ENCODE measurements around the gene LGR5.

Gene LGR5

DNA sequence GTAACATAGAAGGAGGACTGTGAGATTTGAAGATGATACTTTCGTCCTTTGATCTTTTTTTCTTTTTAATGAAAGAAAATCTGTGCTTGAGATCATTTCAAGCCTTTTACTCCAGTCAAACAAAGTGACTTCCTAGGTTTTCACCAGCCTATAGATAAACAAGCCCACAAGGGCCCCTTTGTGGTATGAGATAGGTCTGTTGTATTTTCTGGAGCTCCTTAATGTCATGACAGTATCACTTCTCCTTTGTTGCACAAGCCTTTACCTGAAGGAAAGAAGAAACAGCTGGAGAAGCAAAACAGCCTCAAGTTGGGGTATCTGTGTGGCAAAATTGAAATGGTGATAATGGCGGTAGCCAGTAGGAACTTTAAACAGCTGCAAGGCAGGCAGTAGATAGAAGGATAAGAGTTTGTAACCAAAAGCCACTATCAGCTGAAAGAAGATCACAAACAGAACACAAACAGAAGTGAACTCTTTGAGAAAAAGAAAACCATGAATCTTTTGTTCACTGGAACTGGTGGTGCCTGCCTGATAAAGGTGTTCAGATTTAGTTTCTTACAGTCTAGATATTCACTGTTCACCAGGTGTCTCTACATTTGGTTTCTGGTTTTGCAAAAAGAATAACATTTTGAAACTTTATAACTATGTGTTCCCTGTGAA, 96.8 kb downstream of the LGR5 start:
- TF ChIP-seq, protein P1, sequence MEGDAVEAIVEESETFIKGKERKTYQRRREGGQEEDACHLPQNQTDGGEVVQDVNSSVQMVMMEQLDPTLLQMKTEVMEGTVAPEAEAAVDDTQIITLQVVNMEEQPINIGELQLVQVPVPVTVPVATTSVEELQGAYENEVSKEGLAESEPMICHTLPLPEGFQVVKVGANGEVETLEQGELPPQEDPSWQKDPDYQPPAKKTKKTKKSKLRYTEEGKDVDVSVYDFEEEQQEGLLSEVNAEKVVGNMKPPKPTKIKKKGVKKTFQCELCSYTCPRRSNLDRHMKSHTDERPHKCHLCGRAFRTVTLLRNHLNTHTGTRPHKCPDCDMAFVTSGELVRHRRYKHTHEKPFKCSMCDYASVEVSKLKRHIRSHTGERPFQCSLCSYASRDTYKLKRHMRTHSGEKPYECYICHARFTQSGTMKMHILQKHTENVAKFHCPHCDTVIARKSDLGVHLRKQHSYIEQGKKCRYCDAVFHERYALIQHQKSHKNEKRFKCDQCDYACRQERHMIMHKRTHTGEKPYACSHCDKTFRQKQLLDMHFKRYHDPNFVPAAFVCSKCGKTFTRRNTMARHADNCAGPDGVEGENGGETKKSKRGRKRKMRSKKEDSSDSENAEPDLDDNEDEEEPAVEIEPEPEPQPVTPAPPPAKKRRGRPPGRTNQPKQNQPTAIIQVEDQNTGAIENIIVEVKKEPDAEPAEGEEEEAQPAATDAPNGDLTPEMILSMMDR (conservative IDR thresholded peaks at IDR 0.05): no peak
- TF ChIP-seq ZFX (IDR thresholded peaks at IDR 0.05): no peak

DNA sequence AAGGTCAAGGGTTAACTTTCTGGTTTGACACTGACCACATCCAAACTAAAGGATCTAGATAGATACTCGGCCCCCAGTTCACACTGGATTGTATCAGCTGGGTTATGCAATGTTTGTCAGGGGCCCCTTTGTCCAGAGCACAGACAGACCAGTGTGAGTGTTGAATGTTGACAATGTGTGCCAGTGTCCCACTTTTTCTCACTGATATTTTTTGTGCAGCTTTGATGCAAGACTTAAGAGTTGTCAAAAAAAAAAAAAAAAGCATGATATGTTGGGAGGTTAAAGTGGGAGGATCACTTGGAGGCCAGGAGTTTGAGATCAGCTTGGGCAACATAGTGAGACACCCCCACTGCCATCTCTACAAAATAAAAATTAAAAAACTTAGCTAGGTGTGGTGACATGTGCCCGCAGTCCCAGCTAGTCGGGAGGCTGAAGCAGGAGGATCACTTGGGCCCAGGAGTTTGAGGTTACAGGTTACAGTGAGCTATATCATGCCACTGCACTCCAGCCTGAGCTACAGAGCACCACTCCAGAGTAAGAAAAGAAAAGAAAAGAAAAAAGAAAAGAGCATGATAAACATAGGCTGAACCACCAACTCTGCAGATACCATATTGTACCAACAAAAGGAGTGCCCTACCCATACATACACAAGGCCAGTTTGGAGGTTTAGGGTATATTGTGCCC, 97.5 kb downstream of the LGR5 start:
- no peak overlapping the region for H3K27ac ChIP-seq
- TF ChIP-seq, protein P1 (conservative IDR thresholded peaks at IDR 0.05): no peak
- TF ChIP-seq ZFX (IDR thresholded peaks at IDR 0.05): no peak

More for the DNA sequence above, 96.8 kb downstream of the LGR5 start:
- no peak overlapping the region for H3K27ac ChIP-seq

DNA sequence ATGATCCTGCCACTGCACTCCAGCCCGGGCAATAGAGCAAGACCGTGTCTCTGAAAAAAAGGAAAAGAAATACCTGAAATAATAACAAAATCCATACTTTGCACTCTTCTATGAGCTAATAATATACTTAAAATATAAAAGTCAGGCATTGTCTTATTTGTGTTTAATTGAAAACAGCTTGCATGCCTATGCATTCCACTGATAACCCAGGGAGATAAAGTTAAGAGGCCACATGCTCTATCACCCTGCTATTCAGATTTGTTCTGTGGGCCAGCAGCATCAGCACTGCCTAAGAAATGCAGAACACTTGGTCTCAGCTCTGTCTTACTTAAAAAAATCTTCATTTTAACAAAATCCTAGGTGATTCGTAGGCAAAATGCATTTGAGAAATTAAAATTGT, 99.2 kb downstream of the LGR5 start:
- H3K27ac ChIP-seq: no peak overlapping the region
- no peak for TF ChIP-seq ZFX (IDR thresholded peaks at IDR 0.05)
- TF ChIP-seq, protein P1 (conservative IDR thresholded peaks at IDR 0.05): no peak

DNA sequence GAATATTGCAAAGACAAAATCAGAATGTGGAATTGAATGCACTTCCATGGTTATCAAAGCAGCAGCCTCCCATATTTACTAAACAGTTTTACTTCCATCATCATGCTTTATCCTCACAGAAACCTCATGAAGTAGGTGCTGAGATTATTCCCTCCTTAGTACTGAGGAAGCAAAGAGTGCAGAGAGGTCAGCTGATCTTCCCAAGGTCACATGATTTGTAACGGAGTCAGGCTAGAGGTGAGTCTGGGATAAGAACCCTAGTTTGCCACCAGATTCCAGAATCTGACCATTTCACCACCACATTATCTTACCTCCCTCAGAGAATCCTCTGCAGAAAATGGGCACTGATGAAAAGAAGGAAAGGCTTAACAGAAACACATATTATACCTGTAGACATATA, 102.0 kb downstream of the LGR5 start:
- TF ChIP-seq, protein P1 (conservative IDR thresholded peaks at IDR 0.05): no peak
- TF ChIP-seq ZFX (IDR thresholded peaks at IDR 0.05): no peak
- H3K27ac ChIP-seq: no peak overlapping the region

DNA sequence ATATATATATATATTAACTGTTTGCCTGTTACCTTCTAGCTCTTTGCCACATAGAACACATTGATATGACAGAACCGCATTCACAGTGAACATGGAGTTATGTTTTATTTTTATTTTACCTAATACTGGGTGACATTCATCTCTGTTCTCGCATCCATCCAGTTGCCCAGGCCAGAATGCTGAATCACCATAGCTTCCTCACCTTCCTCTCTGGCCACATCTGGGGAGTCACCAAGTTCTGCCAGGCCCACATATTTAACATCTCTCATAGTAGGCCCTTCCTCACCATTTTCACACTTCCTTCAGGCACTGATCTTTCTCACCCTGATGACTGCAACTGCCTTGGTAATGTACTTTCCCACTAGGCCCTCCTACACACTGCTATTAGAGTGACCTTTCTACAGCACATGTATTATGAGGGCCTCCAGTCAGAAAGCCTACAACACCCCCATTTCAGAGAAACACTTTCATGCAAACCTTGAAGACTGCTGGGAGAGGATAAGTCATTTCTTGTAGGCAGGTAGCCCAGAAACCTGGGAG, 106.8 kb downstream of the LGR5 start:
- H3K27ac ChIP-seq: no peak overlapping the region
- TF ChIP-seq ZFX (IDR thresholded peaks at IDR 0.05): no peak
- TF ChIP-seq, protein P1 (conservative IDR thresholded peaks at IDR 0.05): no peak

DNA sequence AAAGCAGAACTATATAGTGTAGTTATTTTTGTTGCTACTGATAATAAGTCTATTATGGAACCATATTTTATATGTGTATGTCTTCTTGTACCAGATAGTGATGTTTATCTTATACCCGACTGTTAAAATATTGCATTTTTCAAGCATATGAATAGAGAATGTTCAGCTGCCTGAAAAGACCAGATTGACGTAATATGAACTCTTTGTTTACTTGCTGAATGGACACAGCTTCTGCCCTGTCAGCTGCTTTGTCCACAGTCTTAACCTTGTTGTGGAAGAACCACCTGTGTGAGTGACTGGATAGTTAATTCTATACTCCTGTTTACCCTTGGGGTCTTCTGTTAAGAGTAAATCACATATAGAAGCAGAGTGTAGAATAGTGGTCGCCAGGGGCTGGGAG, 109.3 kb downstream of the LGR5 start:
- H3K27ac ChIP-seq: no peak overlapping the region
- TF ChIP-seq ZFX (IDR thresholded peaks at IDR 0.05): no peak
- TF ChIP-seq, protein P1 (conservative IDR thresholded peaks at IDR 0.05): no peak

DNA sequence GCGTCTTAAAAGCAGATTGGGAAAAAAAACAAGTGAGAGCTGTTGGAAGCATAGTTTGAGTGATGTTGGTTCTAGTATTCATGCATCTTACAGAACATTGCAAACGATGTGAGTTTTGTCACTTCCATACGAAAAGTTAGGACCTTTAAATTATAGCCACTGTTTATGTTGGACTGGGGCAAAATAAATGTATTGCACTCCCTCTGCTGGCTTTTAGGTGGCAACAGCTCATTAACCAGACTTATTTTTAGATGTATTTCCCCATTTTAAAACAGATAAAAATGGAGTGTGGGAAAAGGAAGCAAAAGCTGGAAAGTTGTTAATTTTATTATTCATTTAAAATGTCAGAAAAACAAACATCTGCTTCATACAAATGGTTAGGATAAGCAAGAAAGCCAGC, 111.9 kb downstream of the LGR5 start:
- H3K27ac ChIP-seq: no peak overlapping the region
- TF ChIP-seq, protein P1 (conservative IDR thresholded peaks at IDR 0.05): peak; percentile 57
- no peak for TF ChIP-seq ZFX (IDR thresholded peaks at IDR 0.05)

All from C4-2B (cell line).